Ishikawa (cell line): ENCODE results near the gene TTC14.

Experiments used
- CEBPB ChIP-seq: IDR thresholded peaks from 2 replicates; pipeline ENCODE4 v1.6.1; 2012
- CREB1 ChIP-seq: IDR thresholded peaks from 2 replicates; pipeline ENCODE4 v1.6.1; 2012; ENCODE audit warnings: low read depth
- EGR1 ChIP-seq: IDR thresholded peaks from 2 replicates; pipeline ENCODE4 v1.6.1; 2012
- EP300 ChIP-seq: IDR thresholded peaks from 2 replicates; pipeline ENCODE4 v1.6.1; 2012; ENCODE audit warnings: borderline replicate concordance
- FOXM1 ChIP-seq: IDR thresholded peaks from 2 replicates; pipeline ENCODE4 v1.6.1; 2012; ENCODE audit warnings: low read depth, borderline replicate concordance
- MAX ChIP-seq: IDR thresholded peaks from 2 replicates; pipeline ENCODE4 v1.6.1; 2012
- NFIC ChIP-seq: IDR thresholded peaks from 2 replicates; pipeline ENCODE4 v1.6.1; 2012
- RAD21 ChIP-seq: IDR thresholded peaks from 2 replicates; pipeline ENCODE4 v1.6.1; 2012; ENCODE audit warnings: low read depth
- REST ChIP-seq: IDR thresholded peaks from 2 replicates; pipeline ENCODE4 v1.6.1; 2012; ENCODE audit warnings: low read depth, mild to moderate bottlenecking
- TAF1 ChIP-seq: IDR thresholded peaks from 2 replicates; pipeline ENCODE4 v1.6.1; 2012; ENCODE audit warnings: low read depth, mild to moderate bottlenecking
- TCF12 ChIP-seq: IDR thresholded peaks from 2 replicates; pipeline ENCODE4 v1.6.1; 2012; ENCODE audit warnings: low read depth
- TEAD4 ChIP-seq: IDR thresholded peaks from 2 replicates; pipeline ENCODE4 v1.6.1; 2012
- YY1 ChIP-seq: IDR thresholded peaks from 2 replicates; pipeline ENCODE4 v1.6.1; 2012; ENCODE audit warnings: low read depth
- ZBTB7A ChIP-seq: IDR thresholded peaks from 2 replicates; pipeline ENCODE4 v1.6.1; 2012; ENCODE audit warnings: low read depth
- TF ChIP-seq, protein P1 (sequence below): IDR thresholded peaks from 2 replicates; pipeline ENCODE4 v1.6.1; 2012

Gene TTC14

DNA sequence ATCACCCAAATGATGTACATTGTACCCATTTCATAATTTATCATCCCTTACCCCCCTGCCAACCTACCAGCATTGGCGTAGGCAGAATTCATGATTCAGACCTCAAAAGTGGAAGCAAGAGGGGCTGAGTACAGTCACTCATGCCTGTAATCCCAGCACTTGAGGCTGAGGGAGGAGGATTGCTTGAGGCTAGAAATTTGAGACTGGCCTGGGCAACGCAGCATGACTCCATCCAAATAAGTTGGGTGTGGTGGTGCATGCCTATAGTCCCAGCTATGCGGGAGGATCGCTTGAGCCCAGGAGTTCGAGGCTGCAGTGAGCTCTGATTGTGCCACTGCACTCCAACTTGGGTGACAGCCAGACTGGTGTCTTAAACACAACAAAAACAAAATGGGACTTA is 10.4 kb downstream of the TTC14 start:
- TF ChIP-seq TEAD4 (no peak), ZBTB7A (no peak), CREB1 (no peak), EP300 (no peak), MAX (no peak)

GRCh38 chr3:180615954-180616353 is 14.0 kb downstream of the TTC14 start:
- TF ChIP-seq ZBTB7A (no peak), NFIC (no peak), FOXM1 (no peak), RAD21 (no peak), TCF12 (no peak), EGR1 (no peak), CEBPB (no peak), REST (no peak), TAF1 (no peak), EP300 (no peak), MAX (no peak), YY1 (no peak), CREB1 (no peak), TEAD4 (no peak)
- TF ChIP-seq, protein P1, sequence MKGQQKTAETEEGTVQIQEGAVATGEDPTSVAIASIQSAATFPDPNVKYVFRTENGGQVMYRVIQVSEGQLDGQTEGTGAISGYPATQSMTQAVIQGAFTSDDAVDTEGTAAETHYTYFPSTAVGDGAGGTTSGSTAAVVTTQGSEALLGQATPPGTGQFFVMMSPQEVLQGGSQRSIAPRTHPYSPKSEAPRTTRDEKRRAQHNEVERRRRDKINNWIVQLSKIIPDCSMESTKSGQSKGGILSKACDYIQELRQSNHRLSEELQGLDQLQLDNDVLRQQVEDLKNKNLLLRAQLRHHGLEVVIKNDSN = no peak

GRCh38 chr3:180617049-180617448 is 15.1 kb downstream of the TTC14 start:
- TF ChIP-seq TCF12 (no peak), EP300 (no peak), ZBTB7A (no peak), CEBPB (no peak), RAD21 (no peak), EGR1 (no peak), YY1 (no peak)

GRCh38 chr3:180619723-180620122 is 17.8 kb downstream of the TTC14 start:
- no peak for TF ChIP-seq CEBPB
- no peak for TF ChIP-seq YY1
- no peak for TF ChIP-seq REST
- TF ChIP-seq EP300 = no peak
- no peak for TF ChIP-seq NFIC
- no peak for TF ChIP-seq TEAD4
- no peak for TF ChIP-seq EGR1
- no peak for TF ChIP-seq FOXM1
- no peak for TF ChIP-seq TAF1
- TF ChIP-seq TCF12 = no peak
- TF ChIP-seq RAD21 = no peak
- TF ChIP-seq ZBTB7A = no peak
- TF ChIP-seq CREB1 = no peak

DNA sequence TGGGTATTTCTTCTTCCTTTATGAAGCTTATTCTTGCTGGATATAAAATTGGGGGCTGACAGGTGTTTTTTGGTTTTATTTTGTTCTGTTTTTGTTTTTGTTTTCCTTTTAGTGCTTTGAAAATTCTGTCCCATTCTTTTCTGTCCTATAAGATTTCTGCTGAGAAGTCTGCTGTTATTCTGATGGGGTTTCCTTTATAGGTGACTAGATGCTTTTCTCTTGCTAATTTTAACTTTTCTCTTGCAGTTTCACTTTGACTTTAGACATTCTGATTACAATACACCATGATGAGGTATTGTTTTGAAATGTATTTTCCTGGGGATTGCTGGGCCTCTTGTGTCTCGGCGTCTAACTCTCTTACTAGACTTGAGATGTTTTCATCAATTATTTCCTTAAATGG is 22.8 kb downstream of the TTC14 start:
- no peak for TF ChIP-seq TEAD4
- no peak for TF ChIP-seq YY1
- no peak for TF ChIP-seq TCF12
- no peak for TF ChIP-seq TAF1
- no peak for TF ChIP-seq EGR1

DNA sequence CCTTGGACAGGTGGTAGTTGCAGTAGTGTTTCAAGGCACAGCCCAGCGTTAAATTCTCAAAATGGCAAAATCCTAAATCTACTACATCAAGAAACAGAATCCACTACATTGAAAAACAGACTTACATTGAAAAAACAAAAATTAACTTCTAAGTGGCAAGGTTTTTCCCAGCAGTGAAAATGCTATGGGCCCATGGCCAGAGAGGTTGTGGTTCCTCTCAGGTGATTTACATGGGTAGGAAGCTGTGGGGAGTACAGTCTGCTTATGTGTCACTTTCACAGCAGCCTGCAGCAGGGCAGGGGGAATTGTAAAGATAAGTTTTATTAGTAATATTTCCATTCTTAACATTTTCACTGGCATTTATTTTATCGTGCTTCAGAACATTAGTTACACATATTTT is 24.9 kb downstream of the TTC14 start:
- TF ChIP-seq TAF1 (no peak), ZBTB7A (no peak), NFIC (no peak), CREB1 (no peak), TCF12 (no peak), FOXM1 (no peak), TEAD4 (no peak), YY1 (no peak), MAX (no peak)

DNA sequence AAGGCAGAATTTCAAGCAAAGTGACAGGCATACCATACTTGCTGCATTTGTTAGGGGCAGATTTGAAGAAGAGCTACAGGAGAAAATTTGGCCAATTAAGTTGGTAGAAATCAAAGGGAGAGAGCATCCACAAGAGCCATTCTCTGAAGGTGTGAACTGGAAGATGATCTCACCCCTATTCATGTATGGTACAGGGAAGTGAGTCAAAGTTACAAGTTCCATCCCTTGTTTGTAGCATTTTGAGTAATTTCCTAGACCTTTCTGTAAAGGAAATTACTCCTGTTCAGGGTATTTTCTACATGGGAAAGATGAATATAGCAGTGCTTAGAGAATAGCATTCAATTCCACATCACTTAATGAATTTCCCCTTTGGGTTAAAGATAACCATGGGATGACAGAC is 28.4 kb downstream of the TTC14 start:
- no peak for TF ChIP-seq RAD21
- TF ChIP-seq ZBTB7A = no peak
- TF ChIP-seq EP300 = no peak
- TF ChIP-seq YY1 = no peak
- no peak for TF ChIP-seq TCF12
- TF ChIP-seq TEAD4 = no peak
- TF ChIP-seq TAF1 = no peak
- TF ChIP-seq, protein P1 = no peak
